Measurements from ENCODE around the gene GLTP. TPM values are rescaled to one million over a fixed set of nuclear protein-coding genes. Genes with fewer than 3 reads are reported as not detected.

The GLTP gene
- total and polyA plus RNA-seq, 2 of the 13 experiments (the other 11 are each of a cell fraction or from before 2014, with no cell fraction given): 10.7 to 12.9 TPM

DNA sequence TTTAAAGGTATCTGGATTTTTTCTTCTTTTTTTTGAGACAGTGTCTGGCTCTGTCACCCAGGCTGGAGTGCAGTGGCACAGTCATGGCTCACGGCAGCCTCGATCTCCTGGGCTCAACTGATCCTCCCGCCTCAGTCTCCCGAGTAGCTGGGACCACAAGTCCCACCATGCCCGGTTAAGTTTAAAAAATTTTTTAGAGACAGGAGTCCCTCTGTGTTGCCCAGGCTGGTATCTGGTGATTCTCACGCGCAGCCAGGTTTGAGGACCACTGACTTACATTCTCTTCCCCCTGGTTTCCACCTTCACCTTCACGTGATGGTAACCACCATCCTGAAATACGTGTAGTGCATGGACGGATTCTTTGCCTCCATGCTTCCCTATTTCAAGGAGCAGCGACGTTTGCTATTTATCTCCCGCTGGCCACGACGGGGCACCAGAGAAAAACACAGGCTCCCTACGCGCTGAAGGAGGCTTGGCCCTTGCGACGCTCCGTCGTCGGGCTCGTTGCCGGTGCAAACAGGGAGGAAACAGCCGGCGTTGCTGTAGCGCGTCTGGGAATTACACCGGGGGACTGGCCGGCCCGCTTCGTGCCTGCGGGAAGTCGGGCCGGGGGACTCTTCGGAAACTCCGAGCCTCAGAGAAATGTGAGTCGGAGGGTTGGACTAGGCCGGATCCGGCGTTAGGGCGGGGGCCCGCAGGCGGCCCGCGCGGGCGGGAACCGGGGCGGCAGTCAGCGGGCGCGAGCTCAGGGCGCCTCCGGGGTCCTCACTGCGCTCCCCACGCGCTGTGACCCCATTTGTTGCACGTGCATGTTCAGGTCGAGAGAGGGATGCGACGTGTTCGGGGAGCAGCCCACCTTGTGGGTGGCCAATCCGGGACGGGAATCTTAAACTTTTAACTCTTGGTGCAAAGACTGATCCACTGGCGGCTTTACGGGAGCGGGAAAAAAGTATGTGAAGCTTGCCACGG, 19.7 kb upstream of the GLTP start, which contains the start of gene TCHP (continued):
- TF ChIP-seq ZNF598 (CRISPR knock-in tag; IDR thresholded peaks at IDR 0.05; ENCODE audit: borderline replicate concordance) (peak; percentile 55; the same call in 1 of the 2 replicates), ATM (IDR thresholded peaks at IDR 0.05; ENCODE audit: borderline replicate concordance) (no peak), ZBTB21 (CRISPR knock-in tag; IDR thresholded peaks at IDR 0.05) (no peak), ZBTB8A (CRISPR knock-in tag; IDR thresholded peaks at IDR 0.05; ENCODE audit: borderline replicate concordance, low read depth) (no peak), ZNF143 (CRISPR knock-in tag; IDR thresholded peaks at IDR 0.05) (peak; percentile 53; the same call in 1 of the 2 replicates), PTBP1 (IDR thresholded peaks at IDR 0.05; ENCODE audit: low read depth, low read length, poor library complexity, severe bottlenecking) (peak; percentile 89), KDM5A (IDR thresholded peaks at IDR 0.05; ENCODE audit: borderline replicate concordance, low read length) (peak; percentile 82; the same call in 1 of the 2 replicates), SMAD1 (CRISPR knock-in tag; IDR thresholded peaks at IDR 0.05; ENCODE audit: borderline replicate concordance, low read depth) (no peak), RBM39 (IDR thresholded peaks at IDR 0.05; ENCODE audit: low read depth, low read length, poor library complexity, severe bottlenecking) (peak; percentile 72), MAZ (IDR thresholded peaks at IDR 0.05; ENCODE audit: borderline replicate concordance, low read depth, low read length) (no peak), MAZ (CRISPR knock-in tag; IDR thresholded peaks at IDR 0.05; ENCODE audit: low read depth) (0 out of 2 replicates have a peak, but pooled peaks have one; percentile 53), KDM4B (CRISPR knock-in tag; IDR thresholded peaks at IDR 0.05) (no peak), RBFOX2 (IDR thresholded peaks at IDR 0.05; ENCODE audit: low read depth, low read length) (peak; percentile 80), SMAD9 (CRISPR knock-in tag; IDR thresholded peaks at IDR 0.05) (no peak), SNAI1 (CRISPR knock-in tag; IDR thresholded peaks at IDR 0.05; ENCODE audit: borderline replicate concordance) (peak; percentile 87; the same call in 1 of the 2 replicates), ZNF274 (CRISPR knock-in tag; IDR thresholded peaks at IDR 0.05) (peak; percentile 77; the same call in 1 of the 2 replicates), ATF1 (CRISPR knock-in tag; IDR thresholded peaks at IDR 0.05) (no peak), KAT7 (CRISPR knock-in tag; IDR thresholded peaks at IDR 0.05; ENCODE audit: borderline replicate concordance) (peak; percentile 84; the same call in 1 of the 2 replicates), SIX1 (CRISPR knock-in tag; IDR thresholded peaks at IDR 0.05; ENCODE audit: borderline replicate concordance) (no peak; the same call in 1 of the 2 replicates), ZNF749 (CRISPR knock-in tag; IDR thresholded peaks at IDR 0.05; ENCODE audit: borderline replicate concordance) (no peak), KLF6 (CRISPR knock-in tag; IDR thresholded peaks at IDR 0.05) (peak; percentile 82), ARHGAP35 (CRISPR knock-in tag; IDR thresholded peaks at IDR 0.05; ENCODE audit: borderline replicate concordance) (no peak), ATAD3A (CRISPR knock-in tag; IDR thresholded peaks at IDR 0.05) (no peak), ZNF335 (CRISPR knock-in tag; IDR thresholded peaks at IDR 0.05) (peak; percentile 97)
- TF ChIP-seq, protein P1, sequence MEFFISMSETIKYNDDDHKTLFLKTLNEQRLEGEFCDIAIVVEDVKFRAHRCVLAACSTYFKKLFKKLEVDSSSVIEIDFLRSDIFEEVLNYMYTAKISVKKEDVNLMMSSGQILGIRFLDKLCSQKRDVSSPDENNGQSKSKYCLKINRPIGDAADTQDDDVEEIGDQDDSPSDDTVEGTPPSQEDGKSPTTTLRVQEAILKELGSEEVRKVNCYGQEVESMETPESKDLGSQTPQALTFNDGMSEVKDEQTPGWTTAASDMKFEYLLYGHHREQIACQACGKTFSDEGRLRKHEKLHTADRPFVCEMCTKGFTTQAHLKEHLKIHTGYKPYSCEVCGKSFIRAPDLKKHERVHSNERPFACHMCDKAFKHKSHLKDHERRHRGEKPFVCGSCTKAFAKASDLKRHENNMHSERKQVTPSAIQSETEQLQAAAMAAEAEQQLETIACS (CRISPR knock-in tag; IDR thresholded peaks at IDR 0.05): 0 out of 2 replicates have a peak, but pooled peaks have one; percentile 26
- TF ChIP-seq, protein P2, sequence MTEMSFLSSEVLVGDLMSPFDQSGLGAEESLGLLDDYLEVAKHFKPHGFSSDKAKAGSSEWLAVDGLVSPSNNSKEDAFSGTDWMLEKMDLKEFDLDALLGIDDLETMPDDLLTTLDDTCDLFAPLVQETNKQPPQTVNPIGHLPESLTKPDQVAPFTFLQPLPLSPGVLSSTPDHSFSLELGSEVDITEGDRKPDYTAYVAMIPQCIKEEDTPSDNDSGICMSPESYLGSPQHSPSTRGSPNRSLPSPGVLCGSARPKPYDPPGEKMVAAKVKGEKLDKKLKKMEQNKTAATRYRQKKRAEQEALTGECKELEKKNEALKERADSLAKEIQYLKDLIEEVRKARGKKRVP (CRISPR knock-in tag; IDR thresholded peaks at IDR 0.05): no peak
- TF ChIP-seq, protein P3, sequence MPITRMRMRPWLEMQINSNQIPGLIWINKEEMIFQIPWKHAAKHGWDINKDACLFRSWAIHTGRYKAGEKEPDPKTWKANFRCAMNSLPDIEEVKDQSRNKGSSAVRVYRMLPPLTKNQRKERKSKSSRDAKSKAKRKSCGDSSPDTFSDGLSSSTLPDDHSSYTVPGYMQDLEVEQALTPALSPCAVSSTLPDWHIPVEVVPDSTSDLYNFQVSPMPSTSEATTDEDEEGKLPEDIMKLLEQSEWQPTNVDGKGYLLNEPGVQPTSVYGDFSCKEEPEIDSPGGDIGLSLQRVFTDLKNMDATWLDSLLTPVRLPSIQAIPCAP (CRISPR knock-in tag; IDR thresholded peaks at IDR 0.05; ENCODE audit: low read depth): no peak
